Neural progenitor cell (in vitro differentiated cells): ENCODE measurements around the gene ABL1.

Experiments
- EZH2 ChIP-seq: fragments of 200-600 bp; sonication (generic); IDR thresholded peaks from 2 replicates; pipeline ENCODE4 v1.6.1; 2017; ENCODE audit warnings: antibody characterized with exemption, mild to moderate bottlenecking, moderate library complexity
- EZH2phosphoT487 ChIP-seq: fragments of 200-600 bp; sonication (generic); IDR thresholded peaks from 2 replicates; pipeline ENCODE4 v1.6.1; 2017; ENCODE audit warnings: antibody characterized with exemption
- TF ChIP-seq, protein P1 (sequence below): fragments of 200-600 bp; sonication (generic); IDR thresholded peaks from 2 replicates; pipeline ENCODE4 v1.5.1; 2017; ENCODE audit warnings: antibody characterized with exemption, mild to moderate bottlenecking

DNA sequence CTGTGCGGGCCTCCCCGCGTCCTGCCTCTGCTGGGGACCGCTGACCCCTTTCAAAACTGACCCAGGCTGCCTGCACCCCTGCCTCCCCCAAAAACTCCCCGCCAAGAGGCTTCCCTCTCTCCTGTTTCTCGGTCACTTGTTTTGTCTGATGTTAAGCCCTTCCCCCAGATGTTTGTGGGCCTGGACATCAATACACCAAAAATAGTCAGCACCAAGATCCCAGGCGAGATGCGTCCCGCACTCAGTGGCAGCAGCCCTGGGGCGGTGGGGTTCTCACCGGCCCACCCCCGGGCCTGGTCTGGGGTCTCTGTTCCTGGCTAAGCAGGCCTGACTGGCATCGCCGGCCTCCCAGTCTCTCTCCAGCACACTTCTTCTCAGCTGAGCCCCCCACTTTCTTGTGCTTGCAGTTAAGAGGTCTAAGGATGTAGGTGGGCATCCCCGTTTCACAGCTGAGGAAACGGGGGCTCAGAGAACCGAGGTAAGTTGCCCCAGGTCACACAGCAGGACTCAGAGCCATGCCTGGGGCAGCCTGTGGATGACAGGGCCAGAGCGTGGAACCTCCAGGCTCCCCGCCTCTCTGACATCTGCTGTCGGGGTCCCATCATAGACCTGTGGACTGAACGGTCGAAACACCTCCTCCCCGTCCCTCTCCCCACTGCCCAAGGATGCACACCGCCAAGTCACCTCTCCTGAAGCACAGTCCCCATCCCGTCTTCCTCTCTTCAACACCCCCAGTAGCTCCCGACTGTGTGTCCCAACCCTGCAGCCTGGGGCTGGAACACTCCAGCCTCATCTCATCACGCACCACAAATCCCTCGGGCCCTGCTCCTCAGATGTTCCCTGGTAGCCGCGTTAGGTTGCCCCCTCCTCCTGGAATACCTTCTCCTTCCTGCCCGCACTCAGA is 87.2 kb downstream of the ABL1 start:
- TF ChIP-seq, protein P1, sequence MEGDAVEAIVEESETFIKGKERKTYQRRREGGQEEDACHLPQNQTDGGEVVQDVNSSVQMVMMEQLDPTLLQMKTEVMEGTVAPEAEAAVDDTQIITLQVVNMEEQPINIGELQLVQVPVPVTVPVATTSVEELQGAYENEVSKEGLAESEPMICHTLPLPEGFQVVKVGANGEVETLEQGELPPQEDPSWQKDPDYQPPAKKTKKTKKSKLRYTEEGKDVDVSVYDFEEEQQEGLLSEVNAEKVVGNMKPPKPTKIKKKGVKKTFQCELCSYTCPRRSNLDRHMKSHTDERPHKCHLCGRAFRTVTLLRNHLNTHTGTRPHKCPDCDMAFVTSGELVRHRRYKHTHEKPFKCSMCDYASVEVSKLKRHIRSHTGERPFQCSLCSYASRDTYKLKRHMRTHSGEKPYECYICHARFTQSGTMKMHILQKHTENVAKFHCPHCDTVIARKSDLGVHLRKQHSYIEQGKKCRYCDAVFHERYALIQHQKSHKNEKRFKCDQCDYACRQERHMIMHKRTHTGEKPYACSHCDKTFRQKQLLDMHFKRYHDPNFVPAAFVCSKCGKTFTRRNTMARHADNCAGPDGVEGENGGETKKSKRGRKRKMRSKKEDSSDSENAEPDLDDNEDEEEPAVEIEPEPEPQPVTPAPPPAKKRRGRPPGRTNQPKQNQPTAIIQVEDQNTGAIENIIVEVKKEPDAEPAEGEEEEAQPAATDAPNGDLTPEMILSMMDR: no peak
- TF ChIP-seq EZH2: no peak
- TF ChIP-seq EZH2phosphoT487: no peak
